Kidney (tissue), 14 donors: ENCODE results near the gene CEP126. TPM values are rescaled to one million over a fixed set of nuclear protein-coding genes. Genes with fewer than 3 reads are reported as not detected.

Source experiments
- DNase-seq, 5 donors: peaks; one replicate each; pipeline ENCODE4 v3.0.0-alpha.2; 2013 to 2020
- FAIRE-seq: peaks from 2 replicates; lab custom pipeline; 2012; peaks lifted over from hg19 to GRCh38; lab: Jason Lieb, UNC
- H3K27ac ChIP-seq, 2 donors: one replicate each; pipeline ENCODE4 v1.7.0; 2013; ENCODE audit warnings: low read depth in 2 of 2, low read length in 2 of 2, inconsistent platforms in 1 of 2
- H3K27me3 ChIP-seq: one replicate; pipeline ENCODE4 v1.7.1; 2013; ENCODE audit warnings: low read length, inconsistent platforms; ENCODE audit not compliant: control insufficient read depth, insufficient read depth
- H3K36me3 ChIP-seq, 3 donors: one replicate each; pipeline versions ENCODE4 v1.7.0 to v1.7.1; 2013; ENCODE audit warnings: low read length in 3 of 3, control low read depth in 1 of 3, inconsistent platforms in 1 of 3; ENCODE audit not compliant: insufficient read depth in 3 of 3, control insufficient read depth in 2 of 3
- H3K4me1 ChIP-seq, 3 donors: one replicate each; pipeline versions ENCODE4 v1.7.0 to v1.7.1; 2013; ENCODE audit warnings: low read length in 3 of 3, inconsistent platforms in 1 of 3, low read depth in 1 of 3; ENCODE audit not compliant: control insufficient read depth in 2 of 3, insufficient read depth in 2 of 3
- H3K4me3 ChIP-seq, 3 donors: one replicate each; pipeline versions ENCODE4 v1.7.0 to v1.8.1; 2013; ENCODE audit warnings: low read length in 3 of 3, control low read depth in 1 of 3, inconsistent platforms in 1 of 3
- H3K9ac ChIP-seq, 3 donors: one replicate each; pipeline versions ENCODE4 v1.7.0 to v1.7.1; 2013; ENCODE audit warnings: low read length in 3 of 3, control low read depth in 1 of 3, inconsistent platforms in 1 of 3
- H3K9me3 ChIP-seq, 3 donors: one replicate each; pipeline versions ENCODE4 v1.7.0 to v1.7.1; 2013; ENCODE audit warnings: low read length in 3 of 3, control low read depth in 1 of 3, inconsistent platforms in 1 of 3; ENCODE audit not compliant: control insufficient read depth in 2 of 3, insufficient read depth in 1 of 3
- intact Hi-C: fragments of 100-400 bp; cut with DNase I; formaldehyde crosslinking; loops from one replicate; pipeline ENCODE4 v1.11.1; 2022
- polyA plus RNA-seq: library from polyadenylated mRNA; stranded (reverse); fragments of 350-450 nt; fragmentation: Illumina TruSeq; extraction: RNeasy Lipid Tissue Mini Kit (QIAGEN cat#74804); gene quantifications from one replicate; pipeline ENCODE4 v1.2.3, GENCODE V29; 2014; ENCODE audit warnings: low read depth, low replicate concordance; ENCODE audit not compliant: insufficient read depth
- total RNA-seq: library from RNA; stranded (reverse); fragmentation: NEBNext Ultra II Directional; extraction: Animal tissue kit (Norgen Biotek cat#: 25700); gene quantifications from one replicate; pipeline ENCODE4 v1.2.1, GENCODE V29; 2021
- TF ChIP-seq, protein P1 (sequence below): IDR thresholded peaks from 3 replicates; pipeline ENCODE4 v1.5.1; 2012; ENCODE audit warnings: mild to moderate bottlenecking, moderate library complexity, borderline replicate concordance; ENCODE audit not compliant: insufficient read depth; ENCODE audit errors: extremely low read depth
- donor health status: control.
- donor health status: control.
- donor health status: control.
- donor health status: control.
- donor health status: control.
- donor health status: DM: yes; HTN: yes; CAD: no.
- donor health status: Normal renal cell carcinoma (clear cell type).

The CEP126 gene
- total and polyA plus RNA-seq, 2 donors from 2014 or later, result 5.1 to 5.3 TPM

DNA sequence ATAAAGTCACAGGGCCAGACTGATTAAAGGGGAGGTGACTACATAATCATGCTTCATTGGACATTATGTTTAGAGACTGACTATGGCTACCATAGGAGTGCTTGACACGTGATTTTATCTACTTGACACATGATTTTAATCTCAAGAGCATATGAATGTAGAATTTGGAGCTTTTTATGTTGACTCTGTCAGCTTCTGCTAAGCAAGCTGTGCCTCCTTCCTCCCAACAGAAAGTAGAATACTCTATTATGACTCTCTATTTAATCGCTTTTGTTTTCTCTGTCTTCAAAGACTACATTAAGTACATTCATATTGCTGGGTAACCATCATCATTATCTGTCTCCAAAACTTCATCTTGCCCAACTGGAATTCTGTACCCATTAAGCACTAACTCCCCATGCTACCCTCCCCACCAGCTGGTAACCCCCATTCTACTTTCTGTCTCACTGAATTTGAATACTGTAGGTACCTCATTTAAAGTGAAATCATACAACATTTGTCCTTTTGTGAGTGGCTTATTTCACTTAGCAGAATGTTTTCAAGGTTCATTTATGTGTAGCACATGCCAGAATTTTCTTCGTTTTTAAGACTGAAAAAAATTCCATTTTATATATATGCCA is 26.2 kb downstream of the CEP126 start:
- Histone ChIP-seq H3K36me3 (no peaks in the 10 kb centered on the region), H3K27me3 (no peaks in the 10 kb centered on the region), H3K27ac (no peak overlapping the region), H3K9ac (no peak overlapping the region), H3K4me1 (no peaks in the 10 kb centered on the region), H3K4me3 (no peak overlapping the region), H3K9me3 (no peaks in the 10 kb centered on the region)
- FAIRE-seq, result no peak
- intact Hi-C loops, result no loop called here
- TF ChIP-seq, protein P1, sequence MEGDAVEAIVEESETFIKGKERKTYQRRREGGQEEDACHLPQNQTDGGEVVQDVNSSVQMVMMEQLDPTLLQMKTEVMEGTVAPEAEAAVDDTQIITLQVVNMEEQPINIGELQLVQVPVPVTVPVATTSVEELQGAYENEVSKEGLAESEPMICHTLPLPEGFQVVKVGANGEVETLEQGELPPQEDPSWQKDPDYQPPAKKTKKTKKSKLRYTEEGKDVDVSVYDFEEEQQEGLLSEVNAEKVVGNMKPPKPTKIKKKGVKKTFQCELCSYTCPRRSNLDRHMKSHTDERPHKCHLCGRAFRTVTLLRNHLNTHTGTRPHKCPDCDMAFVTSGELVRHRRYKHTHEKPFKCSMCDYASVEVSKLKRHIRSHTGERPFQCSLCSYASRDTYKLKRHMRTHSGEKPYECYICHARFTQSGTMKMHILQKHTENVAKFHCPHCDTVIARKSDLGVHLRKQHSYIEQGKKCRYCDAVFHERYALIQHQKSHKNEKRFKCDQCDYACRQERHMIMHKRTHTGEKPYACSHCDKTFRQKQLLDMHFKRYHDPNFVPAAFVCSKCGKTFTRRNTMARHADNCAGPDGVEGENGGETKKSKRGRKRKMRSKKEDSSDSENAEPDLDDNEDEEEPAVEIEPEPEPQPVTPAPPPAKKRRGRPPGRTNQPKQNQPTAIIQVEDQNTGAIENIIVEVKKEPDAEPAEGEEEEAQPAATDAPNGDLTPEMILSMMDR, result no peak
- no peak for DNase-seq

DNA sequence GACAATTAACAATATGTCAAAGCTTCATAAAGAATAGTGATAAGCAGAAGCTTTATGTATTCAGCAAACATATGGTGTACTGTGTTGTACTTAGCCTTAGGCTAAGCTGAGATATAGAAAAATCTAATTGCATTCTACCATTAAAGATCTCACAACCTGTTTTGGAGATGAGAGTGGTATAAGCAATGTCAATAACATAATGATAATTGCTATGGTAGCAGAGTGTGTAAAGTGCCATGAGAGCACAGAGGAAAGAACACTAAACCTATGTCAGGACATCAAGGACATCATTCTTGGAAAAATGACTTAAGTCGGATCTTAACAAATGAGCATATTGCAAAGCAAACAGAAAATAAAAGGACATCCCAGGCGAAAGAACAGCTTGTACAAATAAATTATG is 30.1 kb downstream of the CEP126 start:
- no peaks in the 10 kb centered on the region for H3K27me3 ChIP-seq
- no peak for DNase-seq
- H3K4me3 ChIP-seq, result no peak overlapping the region
- TF ChIP-seq, protein P1, result no peak
- H3K27ac ChIP-seq, result no peak overlapping the region
- no peak for FAIRE-seq
- no peak overlapping the region for H3K9ac ChIP-seq
- H3K36me3 ChIP-seq, result no peaks in the 10 kb centered on the region
- H3K9me3 ChIP-seq, result no peaks in the 10 kb centered on the region
- H3K4me1 ChIP-seq, result no peaks in the 10 kb centered on the region
- intact Hi-C loops, result no loop called here

DNA sequence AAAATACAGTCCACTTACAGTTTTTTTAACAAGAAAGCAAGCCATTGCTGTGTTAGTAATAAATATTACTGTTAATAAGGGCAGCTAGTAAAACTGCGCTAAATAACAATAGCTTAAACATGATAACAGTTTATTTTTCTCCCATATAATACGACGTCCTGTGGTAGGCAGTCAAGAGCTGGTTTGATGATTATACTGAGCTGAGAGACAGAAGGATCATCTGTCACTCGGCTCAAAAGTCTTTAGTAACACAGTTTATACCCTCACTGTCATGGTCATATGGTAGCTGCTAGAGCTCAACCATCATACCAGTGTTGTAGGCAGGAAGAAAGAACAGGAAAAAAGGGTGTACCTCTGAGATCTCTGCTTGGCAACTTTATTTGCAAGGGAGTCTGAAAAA is 30.6 kb downstream of the CEP126 start:
- FAIRE-seq, result no peak

More for the DNA sequence above, 30.6 kb downstream of the CEP126 start:
- H3K9ac ChIP-seq, result no peak overlapping the region
- intact Hi-C loops, result no loop called here
- H3K27me3 ChIP-seq, result no peaks in the 10 kb centered on the region
- H3K27ac ChIP-seq, result no peak overlapping the region
- no peak for DNase-seq
- H3K36me3 ChIP-seq, result no peaks in the 10 kb centered on the region
- TF ChIP-seq, protein P1, result no peak
- H3K4me3 ChIP-seq, result no peak overlapping the region
- no peaks in the 10 kb centered on the region for H3K9me3 ChIP-seq
- H3K4me1 ChIP-seq, result no peaks in the 10 kb centered on the region
